NK-92 (cell line): ENCODE measurements around the gene FOLH1.
"Not testable (repeated sequence)": the region's sequence is repeated elsewhere in the genome, so short reads cannot be mapped to it uniquely, and the experiment has no call there.

ENCODE experiments used
- DNase-seq: peaks from one replicate; lab custom pipeline; 2025; ENCODE audit not compliant: unreplicated experiment; lab: John Stamatoyannopoulos, UW

FOLH1 gene

GRCh38 chr11:49208006-49208721 is at the start of gene FOLH1:
Gene FOLH1 (minus strand): TSS chr11:49208602. CDS start chr11:49208409, 193 bp downstream.
- DNase-seq = no peak

DNA sequence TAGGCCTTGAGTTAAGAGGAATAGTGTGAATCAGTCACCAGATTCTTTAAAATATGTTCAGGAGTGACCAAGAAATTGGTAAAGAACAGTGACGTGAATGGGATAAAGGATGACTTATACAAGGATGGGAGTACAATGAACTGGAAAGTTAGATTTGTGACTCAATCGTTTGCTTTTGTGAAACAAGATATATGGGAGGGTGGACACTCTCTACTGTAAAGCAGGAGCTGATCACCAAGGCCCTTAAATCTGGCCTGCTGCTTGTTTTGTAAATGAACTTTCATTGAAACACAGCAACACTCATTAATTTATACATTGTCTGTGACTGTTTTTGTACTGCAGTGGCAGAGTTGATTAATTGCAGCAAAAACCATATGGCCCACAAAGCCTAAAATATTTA is 46.7 kb upstream of the FOLH1 start:
- not testable (repeated sequence) for DNase-seq

DNA sequence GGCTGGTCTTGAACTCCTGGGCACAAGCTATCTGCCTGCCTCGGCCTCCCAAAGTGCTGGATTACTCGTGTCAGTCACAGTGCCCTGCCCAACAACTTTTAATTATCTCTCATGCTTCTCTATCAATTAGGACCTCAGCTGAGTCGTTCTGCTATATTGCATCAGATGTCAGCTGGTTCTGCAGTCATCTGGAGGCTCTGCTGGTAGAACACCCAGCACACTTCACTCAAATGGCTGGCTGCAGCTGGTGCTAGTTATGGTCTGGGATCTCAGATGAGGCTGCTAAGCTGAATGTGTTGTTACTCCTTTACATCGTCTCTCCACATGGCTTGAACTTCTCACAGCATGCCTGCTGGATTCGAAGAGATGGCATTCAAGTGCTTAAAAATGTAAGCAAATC is 42.8 kb upstream of the FOLH1 start:
- not testable (repeated sequence) for DNase-seq

DNA sequence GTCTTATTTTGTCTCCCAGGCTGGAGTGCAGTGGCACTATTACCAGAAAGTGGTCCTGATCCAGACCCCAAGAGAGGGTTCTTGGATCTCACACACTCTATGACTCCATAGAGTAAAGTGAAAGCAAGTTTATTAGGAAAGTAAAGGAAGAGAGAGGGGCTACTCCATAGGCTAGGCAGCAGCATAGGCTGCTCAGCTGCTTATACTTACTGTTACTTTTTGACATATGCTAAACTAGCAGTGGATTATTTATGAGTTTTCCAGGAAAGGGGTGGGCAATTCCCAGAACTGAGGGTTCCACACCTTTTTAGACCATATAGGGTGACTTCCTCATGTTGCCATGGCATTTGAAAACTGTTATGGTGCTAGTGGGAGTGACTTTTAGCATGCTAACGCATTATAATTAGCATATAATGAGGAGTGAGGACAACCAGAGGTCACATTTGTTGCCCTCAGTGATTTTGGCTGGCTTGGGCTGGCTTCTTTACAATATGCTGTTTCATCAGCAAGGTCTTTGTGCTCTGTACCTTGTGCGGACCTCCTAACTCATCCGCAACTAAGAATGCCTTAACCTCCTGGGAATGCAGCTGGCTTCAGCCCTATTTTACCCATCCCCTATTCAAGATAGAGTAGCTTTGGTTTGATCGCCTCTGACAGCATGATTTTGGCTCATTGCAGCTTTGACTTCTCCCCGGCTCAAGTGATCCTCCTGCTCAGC is 42.2 kb upstream of the FOLH1 start:
- not testable (repeated sequence) for DNase-seq

DNA sequence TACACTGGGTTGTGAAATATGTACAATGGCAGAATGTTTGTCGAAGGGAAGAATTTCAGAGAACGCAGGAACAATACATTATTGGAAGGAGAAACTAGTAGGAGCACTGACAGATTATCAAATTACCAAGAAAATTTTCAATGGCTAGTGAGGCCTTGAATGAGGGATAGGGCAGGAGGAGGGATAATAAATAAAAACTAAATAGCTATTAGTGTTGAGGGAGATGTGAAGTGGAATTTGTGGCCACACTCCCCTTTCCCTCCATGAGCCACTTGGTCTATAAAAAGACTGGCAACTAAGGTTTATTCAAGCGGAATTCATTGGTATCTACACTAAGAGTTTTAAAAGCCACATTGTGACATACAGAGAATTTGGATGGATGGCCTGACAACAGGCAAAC is 41.0 kb upstream of the FOLH1 start:
- not testable (repeated sequence) for DNase-seq

DNA sequence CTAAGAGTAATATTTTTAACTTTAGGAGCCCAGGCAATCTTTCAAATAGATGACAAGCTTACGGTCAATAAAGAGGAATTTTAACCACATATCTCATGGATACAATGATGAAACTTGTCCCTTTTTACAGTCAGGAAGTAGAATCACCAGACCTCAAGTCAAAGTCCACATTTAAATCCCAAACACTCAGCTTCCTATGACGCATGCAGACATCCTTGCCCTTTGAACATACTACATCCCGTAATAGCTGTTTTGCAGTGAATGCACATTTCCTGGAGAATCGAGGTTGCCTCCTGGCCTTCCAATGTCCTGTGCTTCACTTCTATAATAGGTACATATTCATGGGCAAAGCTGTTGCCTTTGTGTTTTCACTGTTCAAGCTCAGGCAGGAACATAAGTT is 25.3 kb upstream of the FOLH1 start:
- DNase-seq = not testable (repeated sequence)

GRCh38 chr11:49233019-49233418 is 24.6 kb upstream of the FOLH1 start:
- not testable (repeated sequence) for DNase-seq

DNA sequence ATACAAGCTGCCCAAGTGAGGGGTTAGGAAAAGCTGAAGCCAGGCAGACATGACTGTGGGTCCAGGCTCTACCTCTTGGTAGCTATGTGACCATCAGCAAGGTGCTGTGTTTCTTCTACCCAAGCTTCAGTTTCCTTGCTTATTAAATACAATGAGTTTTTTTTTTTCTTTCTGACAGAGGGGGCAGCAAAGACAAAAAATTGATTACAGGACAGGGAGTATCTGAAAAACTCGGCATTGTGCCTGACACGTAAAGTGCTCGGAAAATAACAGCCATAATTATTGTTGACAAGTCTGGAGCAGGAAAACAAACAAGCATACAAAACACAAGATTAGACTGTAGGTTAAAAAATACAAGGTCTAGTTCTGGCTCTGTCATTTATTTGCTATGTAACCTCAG is 23.3 kb upstream of the FOLH1 start:
- DNase-seq = not testable (repeated sequence)

- not testable (repeated sequence) for DNase-seq
Measured at GRCh38 chr11:49230534-49230933, 22.1 kb upstream of the FOLH1 start.

GRCh38 chr11:49230001-49230400 is 21.6 kb upstream of the FOLH1 start:
- DNase-seq = not testable (repeated sequence)

- DNase-seq = not testable (repeated sequence)
Measured at GRCh38 chr11:49229136-49229535, 20.7 kb upstream of the FOLH1 start.

DNA sequence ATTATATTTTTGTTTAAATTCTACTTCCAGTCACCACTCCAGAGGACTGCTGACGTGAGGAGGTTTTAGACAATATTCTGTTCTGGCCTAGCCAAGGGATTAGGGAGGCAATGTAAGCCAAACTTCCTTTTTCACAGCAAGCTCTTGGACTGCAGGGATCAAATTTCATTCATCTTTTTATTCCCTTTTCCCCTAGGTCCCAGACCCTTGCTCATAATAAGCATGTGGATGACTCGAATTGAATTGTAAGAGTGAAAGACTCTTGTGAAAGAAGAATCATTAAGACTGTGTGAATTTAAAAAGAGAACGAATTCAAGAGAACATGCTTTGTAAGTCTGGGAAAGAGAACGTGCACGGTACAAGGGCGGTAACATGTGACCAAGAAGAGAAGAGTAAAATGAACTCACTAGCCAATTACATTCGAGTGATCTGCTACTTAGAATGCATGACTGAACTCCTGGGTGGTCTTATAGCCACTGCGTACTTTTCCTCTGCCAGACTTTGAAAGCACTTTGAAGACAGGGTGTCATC is 16.9 kb upstream of the FOLH1 start:
- not testable (repeated sequence) for DNase-seq

- DNase-seq = no peak
Measured at GRCh38 chr11:49221112-49221511, 12.7 kb upstream of the FOLH1 start.

- DNase-seq = no peak
Measured at GRCh38 chr11:49213026-49213560, 4.7 kb upstream of the FOLH1 start.

GRCh38 chr11:49206999-49207398 is 1.4 kb downstream of the FOLH1 start:
- not testable (repeated sequence) for DNase-seq

DNA sequence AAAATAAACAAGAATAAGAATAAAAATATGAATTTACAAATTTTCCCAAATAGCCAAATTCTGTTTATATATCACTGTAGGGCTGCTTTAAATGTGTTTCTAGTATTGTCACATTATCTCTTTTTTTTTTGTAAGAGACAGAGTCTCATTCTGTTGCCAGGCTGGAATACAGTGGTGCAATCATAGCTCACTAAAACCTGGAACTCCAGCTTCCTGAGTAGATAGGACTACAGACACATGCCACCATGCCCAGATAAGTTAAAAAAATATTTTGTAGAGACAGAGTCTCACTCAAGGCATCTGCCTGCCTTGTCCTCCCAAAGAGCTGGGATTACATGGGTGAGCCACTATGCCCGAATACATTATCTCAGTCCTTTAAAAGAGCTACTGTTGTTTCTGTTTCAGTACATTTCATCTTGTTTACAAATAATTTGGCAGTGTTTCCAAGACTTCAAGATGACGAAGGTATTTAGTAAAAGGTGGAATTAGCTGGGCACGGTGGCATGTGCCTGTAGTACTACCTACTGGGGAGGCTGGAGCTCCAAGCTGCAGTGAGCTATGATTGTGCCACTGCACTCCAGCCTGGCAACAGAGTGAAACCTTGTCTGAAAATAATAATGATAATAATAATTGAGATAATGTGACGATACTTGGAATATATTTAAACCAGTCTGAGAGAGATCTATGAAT is 6.0 kb downstream of the FOLH1 start:
- no peak for DNase-seq

- DNase-seq = not testable (repeated sequence)
Measured at GRCh38 chr11:49196775-49197174, 11.6 kb downstream of the FOLH1 start.

GRCh38 chr11:49196002-49196401 is 12.4 kb downstream of the FOLH1 start:
- DNase-seq = not testable (repeated sequence)

GRCh38 chr11:49190287-49190686 is 18.1 kb downstream of the FOLH1 start:
- DNase-seq = not testable (repeated sequence)

GRCh38 chr11:49186225-49186624 is 22.2 kb downstream of the FOLH1 start:
- not testable (repeated sequence) for DNase-seq

- DNase-seq = not testable (repeated sequence)
Measured at GRCh38 chr11:49185597-49185996, 22.8 kb downstream of the FOLH1 start.
